ENCODE measurements around the gene UBE4B. TPM values are rescaled to one million over a fixed set of nuclear protein-coding genes. Genes with fewer than 3 reads are reported as not detected.

Gene UBE4B
- total and polyA plus RNA-seq, 2 experiments from 2014 or later, result 28.4 to 115 TPM

- TF ChIP-seq ZNF114 (CRISPR knock-in tag; IDR thresholded peaks at IDR 0.05) (no peak), NANOG (IDR thresholded peaks at IDR 0.05; ENCODE audit: borderline replicate concordance) (no peak), CTCF (conservative IDR thresholded peaks at IDR 0.05; ENCODE audit: low read depth in 2 of 2) (no peak), POLR2AphosphoS5 (IDR thresholded peaks at IDR 0.05; ENCODE audit: low read depth) (no peak), STAT1 (IDR thresholded peaks at IDR 0.05; ENCODE audit: unreplicated experiment) (no peak), ZNF331 (CRISPR knock-in tag; IDR thresholded peaks at IDR 0.05; ENCODE audit: low read depth) (no peak), JUNB (IDR thresholded peaks at IDR 0.05; ENCODE audit: unreplicated experiment) (no peak), REST (IDR thresholded peaks at IDR 0.05; ENCODE audit: unreplicated experiment) (no peak), EZH2 (IDR thresholded peaks at IDR 0.05; ENCODE audit: low read depth, unreplicated experiment) (no peak)
Measured at GRCh38 chr1:10048601-10049000, 15.8 kb downstream of the UBE4B start (continued).

- Histone ChIP-seq H4K20me1 (replicated peaks; ENCODE audit: insufficient read depth) (peaks cover 46% of the 10 kb centered on the region), H2AFZ (no peak overlapping the region), H3K4me3 (no peak overlapping the region), H3K9me2 (ENCODE audit: insufficient read depth) (no peaks in the 10 kb centered on the region), H3K27me3 (ENCODE audit: insufficient read depth) (no peaks in the 10 kb centered on the region), H3K4me1 (ENCODE audit: insufficient read depth) (peaks cover 20% of the 10 kb centered on the region), H3K36me3 (ENCODE audit: insufficient read depth) (no peaks in the 10 kb centered on the region), H3K79me2 (replicated peaks; ENCODE audit: insufficient read depth) (peaks cover 100% of the 10 kb centered on the region), H3F3A (replicated peaks; ENCODE audit: low read depth) (no peaks in the 10 kb centered on the region), H3K27ac (ENCODE audit: low read depth) (no peak overlapping the region), H3K4me2 (no peak overlapping the region)
- Mint-ChIP-seq H3K36me3 (ENCODE audit: low read depth) (peaks cover 17% of the 10 kb centered on the region), H3K27ac (no peak overlapping the region), H3K27me3 (ENCODE audit: insufficient read depth, low read depth, poor library complexity) (peaks cover 3% of the 10 kb centered on the region), H3K9me3 (no peaks in the 10 kb centered on the region), H3K4me3 (no peak overlapping the region), H3K4me1 (peaks cover 22% of the 10 kb centered on the region)
- DNase-seq (ENCODE audit: low spot score), result no peak
- ATAC-seq, result no peak
- no peak for TF ChIP-seq ETS1 (IDR thresholded peaks at IDR 0.05)
- no peak for TF ChIP-seq ZNF462 (CRISPR knock-in tag; IDR thresholded peaks at IDR 0.05)
- no peak for TF ChIP-seq CTCF (conservative IDR thresholded peaks at IDR 0.05; ENCODE audit: low read depth in 2 of 2)
Measured at GRCh38 chr1:10050611-10051010, 17.9 kb downstream of the UBE4B start.

Data from GM23338 (cell line).